IPS-20b (cell line): ENCODE data around the gene TRIM33.
"Not testable (repeated sequence)": the region's sequence is repeated elsewhere in the genome, so short reads cannot be mapped to it uniquely, and the experiment has no call there.

Source experiments
- H3K27ac ChIP-seq: one replicate; pipeline ENCODE4 v1.5.1; 2013; ENCODE audit warnings: low read length
- H3K27me3 ChIP-seq: 2 replicates; pipeline ENCODE4 v1.6.1; 2013; ENCODE audit warnings: mild to moderate bottlenecking, low read length, inconsistent platforms; ENCODE audit not compliant: insufficient read depth
- H3K36me3 ChIP-seq: 2 replicates; pipeline ENCODE4 v1.6.1; 2013; ENCODE audit warnings: low read depth, mild to moderate bottlenecking, inconsistent platforms, low read length, moderate library complexity; ENCODE audit not compliant: insufficient read depth
- H3K4me1 ChIP-seq: 2 replicates; pipeline ENCODE4 v1.6.1; 2013; ENCODE audit warnings: mild to moderate bottlenecking, control low read depth, inconsistent platforms, low read length, moderate library complexity; ENCODE audit not compliant: insufficient read depth
- H3K4me3 ChIP-seq: 2 replicates; pipeline ENCODE4 v1.5.1; 2013; ENCODE audit warnings: mild to moderate bottlenecking, low read length, inconsistent platforms
- H3K9ac ChIP-seq: 2 replicates; pipeline ENCODE4 v1.6.1; 2013; ENCODE audit warnings: low read depth, mild to moderate bottlenecking, inconsistent platforms, low read length, moderate library complexity
- H3K9me3 ChIP-seq: 2 replicates; pipeline ENCODE4 v1.6.1; 2013; ENCODE audit warnings: mild to moderate bottlenecking, low read depth, low read length, inconsistent platforms; ENCODE audit not compliant: insufficient read depth

Gene TRIM33

GRCh38 chr1:114390960-114391359 is 120.0 kb downstream of the TRIM33 start:
- no peak overlapping the region for H3K9ac ChIP-seq
- H3K4me1 ChIP-seq = no peaks in the 10 kb centered on the region
- no peak overlapping the region for H3K27ac ChIP-seq
- H3K4me3 ChIP-seq = no peak overlapping the region
- no peaks in the 10 kb centered on the region for H3K9me3 ChIP-seq
- H3K36me3 ChIP-seq = peaks cover 35% of the 10 kb centered on the region
- H3K27me3 ChIP-seq = no peaks in the 10 kb centered on the region

GRCh38 chr1:114390361-114390760 is 120.6 kb downstream of the TRIM33 start:
- H3K9ac ChIP-seq = no peak overlapping the region
- no peaks in the 10 kb centered on the region for H3K27me3 ChIP-seq

GRCh38 chr1:114388432-114389003 is 122.5 kb downstream of the TRIM33 start:
- H3K4me1 ChIP-seq = no peaks in the 10 kb centered on the region
- H3K9me3 ChIP-seq = no peaks in the 10 kb centered on the region
- no peak overlapping the region for H3K9ac ChIP-seq
- no peak overlapping the region for H3K4me3 ChIP-seq
- no peaks in the 10 kb centered on the region for H3K27me3 ChIP-seq
- H3K27ac ChIP-seq = no peak overlapping the region
- peaks cover 12% of the 10 kb centered on the region; the same call in 1 of the 2 replicates for H3K36me3 ChIP-seq

More at GRCh38 chr1:114390361-114390760, 120.6 kb downstream of the TRIM33 start:
- Histone ChIP-seq H3K4me1 (no peaks in the 10 kb centered on the region), H3K9me3 (no peaks in the 10 kb centered on the region), H3K4me3 (no peak overlapping the region), H3K27ac (no peak overlapping the region), H3K36me3 (peaks cover 29% of the 10 kb centered on the region)

GRCh38 chr1:114387585-114387984 is 123.4 kb downstream of the TRIM33 start:
- not testable (repeated sequence) for H3K9me3 ChIP-seq, H3K4me3 ChIP-seq, H3K27me3 ChIP-seq

GRCh38 chr1:114387010-114387360 is 124.0 kb downstream of the TRIM33 start:
- no peak overlapping the region for H3K9ac ChIP-seq
- H3K36me3 ChIP-seq = no peaks in the 10 kb centered on the region
- no peaks in the 10 kb centered on the region for H3K4me1 ChIP-seq
- H3K9me3 ChIP-seq = no peaks in the 10 kb centered on the region
- H3K27ac ChIP-seq = no peak overlapping the region
- H3K27me3 ChIP-seq = no peaks in the 10 kb centered on the region
- H3K4me3 ChIP-seq = no peak overlapping the region

More at GRCh38 chr1:114387585-114387984, 123.4 kb downstream of the TRIM33 start:
- H3K27ac ChIP-seq, H3K9ac ChIP-seq, H3K4me1 ChIP-seq, H3K36me3 ChIP-seq: not testable (repeated sequence)

- no peaks in the 10 kb centered on the region for H3K4me1 ChIP-seq
- no peak overlapping the region for H3K4me3 ChIP-seq
- H3K27me3 ChIP-seq = no peaks in the 10 kb centered on the region
- no peak overlapping the region for H3K9ac ChIP-seq
- no peak overlapping the region for H3K27ac ChIP-seq
- H3K9me3 ChIP-seq = no peaks in the 10 kb centered on the region
- H3K36me3 ChIP-seq = no peaks in the 10 kb centered on the region
These were observed 124.6 kb downstream of the TRIM33 start for GRCh38 chr1:114386129-114387009.

- Histone ChIP-seq H3K4me1 (no peaks in the 10 kb centered on the region), H3K9me3 (no peaks in the 10 kb centered on the region), H3K27ac (no peak overlapping the region), H3K4me3 (no peak overlapping the region), H3K9ac (no peak overlapping the region), H3K36me3 (no peaks in the 10 kb centered on the region), H3K27me3 (no peaks in the 10 kb centered on the region)
These were observed 126.1 kb downstream of the TRIM33 start for GRCh38 chr1:114384922-114385321.

- Histone ChIP-seq H3K36me3 (no peaks in the 10 kb centered on the region), H3K4me1 (no peaks in the 10 kb centered on the region), H3K9me3 (peaks cover 21% of the 10 kb centered on the region), H3K9ac (no peak overlapping the region), H3K27me3 (no peaks in the 10 kb centered on the region), H3K27ac (no peak overlapping the region), H3K4me3 (no peak overlapping the region)
These were observed 131.0 kb downstream of the TRIM33 start for GRCh38 chr1:114379987-114380386.

GRCh38 chr1:114379358-114379757 is 131.6 kb downstream of the TRIM33 start:
- Histone ChIP-seq H3K27ac (no peak overlapping the region), H3K36me3 (no peaks in the 10 kb centered on the region), H3K27me3 (no peaks in the 10 kb centered on the region), H3K9me3 (peaks cover 27% of the 10 kb centered on the region), H3K4me3 (no peak overlapping the region), H3K4me1 (no peaks in the 10 kb centered on the region), H3K9ac (no peak overlapping the region)

- Histone ChIP-seq H3K4me1 (no peaks in the 10 kb centered on the region), H3K9ac (no peak overlapping the region), H3K27ac (no peak overlapping the region), H3K27me3 (no peaks in the 10 kb centered on the region), H3K9me3 (peaks cover 40% of the 10 kb centered on the region), H3K36me3 (no peaks in the 10 kb centered on the region), H3K4me3 (no peak overlapping the region)
These were observed 133.6 kb downstream of the TRIM33 start for GRCh38 chr1:114377356-114377755.

GRCh38 chr1:114369930-114370329 is 141.1 kb downstream of the TRIM33 start:
- no peak overlapping the region for H3K27ac ChIP-seq

GRCh38 chr1:114369266-114369919 is 141.6 kb downstream of the TRIM33 start:
- not testable (repeated sequence) for H3K9ac ChIP-seq, H3K36me3 ChIP-seq, H3K4me1 ChIP-seq, H3K27ac ChIP-seq, H3K4me3 ChIP-seq, H3K27me3 ChIP-seq
- peaks cover 14% of the 10 kb centered on the region for H3K9me3 ChIP-seq

More at GRCh38 chr1:114369930-114370329, 141.1 kb downstream of the TRIM33 start:
- Histone ChIP-seq H3K27me3 (no peaks in the 10 kb centered on the region), H3K36me3 (no peaks in the 10 kb centered on the region), H3K4me3 (no peak overlapping the region), H3K9me3 (peaks cover 19% of the 10 kb centered on the region), H3K4me1 (no peaks in the 10 kb centered on the region), H3K9ac (no peak overlapping the region)
